ENCODE measurements around the gene ANKRD40CL. TPM values are rescaled to one million over a fixed set of nuclear protein-coding genes. Genes with fewer than 3 reads are reported as not detected.

Gene ANKRD40CL
- total RNA-seq, 1 experiment from 2014 or later = not detected

GRCh38 chr17:50778988-50779387, 11.7 kb upstream of the ANKRD40CL start:
- Histone ChIP-seq H3K4me3 (ENCODE audit: low read depth in 2 of 2, low read length in 2 of 2) (no peak overlapping the region), H3K4me1 (ENCODE audit: control insufficient read depth, insufficient read depth, low read length) (no peaks in the 10 kb centered on the region), H3K27ac (ENCODE audit: low read length) (no peak overlapping the region), H3K9me3 (ENCODE audit: control insufficient read depth, insufficient read depth, low read depth, low read length) (no peaks in the 10 kb centered on the region), H3K27me3 (ENCODE audit: control insufficient read depth, insufficient read depth, low read length) (no peaks in the 10 kb centered on the region), H3K36me3 (ENCODE audit: control insufficient read depth, insufficient read depth, low read length) (no peaks in the 10 kb centered on the region)
- BruUV-seq (replicated peaks) = no TSS peak
- POLR2A ChIA-PET = no interaction called here
- CTCF ChIA-PET = no interaction called here
- DNase-seq (ENCODE audit: low read depth, low spot score) = no peak
- in situ Hi-C loops (cut with HindIII; ENCODE audit: low pct_unique_long_range_greater_than_20kb, low sequenced_read_pairs) = no loop called here
- intact Hi-C loops (cut with micrococcal nuclease; ENCODE audit: unreplicated experiment) = no loop called here
- no peak for ATAC-seq
- TF ChIP-seq TCF7L2 (IDR thresholded peaks at IDR 0.05; ENCODE audit: low read depth, low read length) = no peak
- no peak for TF ChIP-seq REST (IDR thresholded peaks at IDR 0.05; ENCODE audit: insufficient read depth in 1 of 2, low read depth in 2 of 2, low read length in 1 of 2)
- TF ChIP-seq CTCF (IDR thresholded peaks at IDR 0.05) = no peak
- no peak for TF ChIP-seq POLR2AphosphoS5 (IDR thresholded peaks at IDR 0.05; ENCODE audit: low read depth, low read length)
- TF ChIP-seq SIN3A (IDR thresholded peaks at IDR 0.05; ENCODE audit: borderline replicate concordance, insufficient read depth, low read depth, low read length) = no peak

GRCh38 chr17:50778471-50778870, 11.2 kb upstream of the ANKRD40CL start:
- ATAC-seq (no peak), DNase-seq (ENCODE audit: low read depth, low spot score) (no peak)
- H3K4me3 ChIP-seq (ENCODE audit: low read depth in 2 of 2, low read length in 2 of 2) = no peak overlapping the region
- no peaks in the 10 kb centered on the region for H3K27me3 ChIP-seq (ENCODE audit: control insufficient read depth, insufficient read depth, low read length)
- no peaks in the 10 kb centered on the region for H3K36me3 ChIP-seq (ENCODE audit: control insufficient read depth, insufficient read depth, low read length)
- no peaks in the 10 kb centered on the region for H3K4me1 ChIP-seq (ENCODE audit: control insufficient read depth, insufficient read depth, low read length)
- no peak for TF ChIP-seq CTCF (IDR thresholded peaks at IDR 0.05)
- no peak for TF ChIP-seq SIN3A (IDR thresholded peaks at IDR 0.05; ENCODE audit: borderline replicate concordance, insufficient read depth, low read depth, low read length)
- TF ChIP-seq TCF7L2 (IDR thresholded peaks at IDR 0.05; ENCODE audit: low read depth, low read length) = no peak
- no peak for TF ChIP-seq POLR2AphosphoS5 (IDR thresholded peaks at IDR 0.05; ENCODE audit: low read depth, low read length)
- no peak for TF ChIP-seq REST (IDR thresholded peaks at IDR 0.05; ENCODE audit: insufficient read depth in 1 of 2, low read depth in 2 of 2, low read length in 1 of 2)
- CTCF ChIA-PET = interaction anchor here (0.6 kb wide), 1 partner anchor 57 kb away, joined by 5 read pairs; the partner anchor contains the start of gene WFIKKN2
- H3K9me3 ChIP-seq (ENCODE audit: control insufficient read depth, insufficient read depth, low read depth, low read length) = no peaks in the 10 kb centered on the region
- BruUV-seq (replicated peaks) = no TSS peak
- POLR2A ChIA-PET = no interaction called here
- no peak overlapping the region for H3K27ac ChIP-seq (ENCODE audit: low read length)
- in situ Hi-C loops (cut with HindIII; ENCODE audit: low pct_unique_long_range_greater_than_20kb, low sequenced_read_pairs) (no loop called here), intact Hi-C loops (cut with micrococcal nuclease; ENCODE audit: unreplicated experiment) (no loop called here)

Measured in Panc1 (cell line).